Measurements from ENCODE around the gene GSTT2B.
"Not testable (repeated sequence)": the region's sequence is repeated elsewhere in the genome, so short reads cannot be mapped to it uniquely, and the experiment has no call there.

The GSTT2B gene

GRCh38 chr22:23939017-23939357 lies 22.0 kb downstream of the GSTT2B start:
- H3K4me3 Mint-ChIP-seq = no peak overlapping the region
- H3K27me3 Mint-ChIP-seq (ENCODE audit: low read depth) = peaks cover 13% of the 10 kb centered on the region
- H3K36me3 Mint-ChIP-seq (ENCODE audit: low read depth) = no peaks in the 10 kb centered on the region
- no peak overlapping the region for H3K27ac Mint-ChIP-seq
- H3K9me3 Mint-ChIP-seq = no peaks in the 10 kb centered on the region
- peaks cover 4% of the 10 kb centered on the region for H3K4me1 Mint-ChIP-seq (ENCODE audit: low read depth)

GRCh38 chr22:23938328-23939016 lies 22.5 kb downstream of the GSTT2B start:
- Mint-ChIP-seq H3K4me3 (no peak overlapping the region), H3K36me3 (ENCODE audit: low read depth) (no peaks in the 10 kb centered on the region), H3K4me1 (ENCODE audit: low read depth) (peaks cover 4% of the 10 kb centered on the region), H3K9me3 (no peaks in the 10 kb centered on the region), H3K27me3 (ENCODE audit: low read depth) (peaks cover 12% of the 10 kb centered on the region), H3K27ac (no peak overlapping the region)

- Mint-ChIP-seq H3K27ac (no peak overlapping the region), H3K4me1 (ENCODE audit: low read depth) (peaks cover 3% of the 10 kb centered on the region)
These were observed 34.4 kb downstream of the GSTT2B start for GRCh38 chr22:23926561-23926960.

GRCh38 chr22:23925020-23925606 lies 35.9 kb downstream of the GSTT2B start:
- peaks cover 6% of the 10 kb centered on the region for H3K36me3 Mint-ChIP-seq (ENCODE audit: low read depth)
- H3K9me3 Mint-ChIP-seq = peaks cover 13% of the 10 kb centered on the region
- no peak overlapping the region for H3K27ac Mint-ChIP-seq

More at GRCh38 chr22:23926561-23926960, 34.4 kb downstream of the GSTT2B start:
- H3K36me3 Mint-ChIP-seq (ENCODE audit: low read depth) = peaks cover 10% of the 10 kb centered on the region
- no peak overlapping the region for H3K4me3 Mint-ChIP-seq
- H3K27me3 Mint-ChIP-seq (ENCODE audit: low read depth) = peaks cover 9% of the 10 kb centered on the region
- peaks cover 17% of the 10 kb centered on the region for H3K9me3 Mint-ChIP-seq

GRCh38 chr22:23922921-23923320 lies 38.1 kb downstream of the GSTT2B start:
- Mint-ChIP-seq H3K4me1 (ENCODE audit: low read depth) (peaks cover 3% of the 10 kb centered on the region), H3K27ac (no peak overlapping the region), H3K36me3 (ENCODE audit: low read depth) (peaks cover 6% of the 10 kb centered on the region), H3K4me3 (no peak overlapping the region), H3K27me3 (ENCODE audit: low read depth) (no peaks in the 10 kb centered on the region), H3K9me3 (peaks cover 13% of the 10 kb centered on the region)

More at GRCh38 chr22:23925020-23925606, 35.9 kb downstream of the GSTT2B start:
- H3K27me3 Mint-ChIP-seq (ENCODE audit: low read depth) = peaks cover 4% of the 10 kb centered on the region
- H3K4me1 Mint-ChIP-seq (ENCODE audit: low read depth) = peaks cover 3% of the 10 kb centered on the region
- H3K4me3 Mint-ChIP-seq = no peak overlapping the region

GRCh38 chr22:23921586-23922201 lies 39.3 kb downstream of the GSTT2B start:
- not testable (repeated sequence) for H3K36me3 Mint-ChIP-seq (ENCODE audit: low read depth); H3K27me3 Mint-ChIP-seq (ENCODE audit: low read depth); H3K4me3 Mint-ChIP-seq; H3K4me1 Mint-ChIP-seq (ENCODE audit: low read depth); H3K27ac Mint-ChIP-seq
- H3K9me3 Mint-ChIP-seq = peaks cover 13% of the 10 kb centered on the region

- not testable (repeated sequence) for H3K27ac Mint-ChIP-seq; H3K36me3 Mint-ChIP-seq (ENCODE audit: low read depth); H3K27me3 Mint-ChIP-seq (ENCODE audit: low read depth); H3K4me3 Mint-ChIP-seq; H3K4me1 Mint-ChIP-seq (ENCODE audit: low read depth)
- H3K9me3 Mint-ChIP-seq = peaks cover 11% of the 10 kb centered on the region
These were observed 40.8 kb downstream of the GSTT2B start for GRCh38 chr22:23920267-23920611.

GRCh38 chr22:23915290-23915689 lies 45.7 kb downstream of the GSTT2B start:
- Mint-ChIP-seq H3K4me1 (ENCODE audit: low read depth) (peaks cover 22% of the 10 kb centered on the region), H3K4me3 (no peak overlapping the region), H3K27me3 (ENCODE audit: low read depth) (peaks cover under 1% of the 10 kb centered on the region), H3K9me3 (no peaks in the 10 kb centered on the region), H3K27ac (no peak overlapping the region), H3K36me3 (ENCODE audit: low read depth) (no peaks in the 10 kb centered on the region)

- Mint-ChIP-seq H3K27me3 (ENCODE audit: low read depth) (peaks cover 4% of the 10 kb centered on the region), H3K4me3 (peak overlapping the region; percentile 93), H3K9me3 (no peaks in the 10 kb centered on the region), H3K4me1 (ENCODE audit: low read depth) (peaks cover 22% of the 10 kb centered on the region), H3K36me3 (ENCODE audit: low read depth) (no peaks in the 10 kb centered on the region), H3K27ac (peak overlapping the region; percentile 93)
These were observed 47.2 kb downstream of the GSTT2B start for GRCh38 chr22:23913661-23914353.

- peaks cover 22% of the 10 kb centered on the region for H3K4me1 Mint-ChIP-seq (ENCODE audit: low read depth)
- H3K9me3 Mint-ChIP-seq = no peaks in the 10 kb centered on the region
- H3K27ac Mint-ChIP-seq = peak overlapping the region; percentile 93
- peak overlapping the region; percentile 93 for H3K4me3 Mint-ChIP-seq
- no peaks in the 10 kb centered on the region for H3K36me3 Mint-ChIP-seq (ENCODE audit: low read depth)
- H3K27me3 Mint-ChIP-seq (ENCODE audit: low read depth) = peaks cover 4% of the 10 kb centered on the region
These were observed 47.7 kb downstream of the GSTT2B start for GRCh38 chr22:23913306-23913660.

GRCh38 chr22:23912293-23912903 lies 48.6 kb downstream of the GSTT2B start:
- H3K4me3 Mint-ChIP-seq = peak overlapping the region; percentile 11
- H3K27ac Mint-ChIP-seq = no peak overlapping the region
- H3K36me3 Mint-ChIP-seq (ENCODE audit: low read depth) = no peaks in the 10 kb centered on the region
- peaks cover 4% of the 10 kb centered on the region for H3K27me3 Mint-ChIP-seq (ENCODE audit: low read depth)
- no peaks in the 10 kb centered on the region for H3K9me3 Mint-ChIP-seq
- peaks cover 22% of the 10 kb centered on the region for H3K4me1 Mint-ChIP-seq (ENCODE audit: low read depth)

GRCh38 chr22:23911318-23911980 lies 49.5 kb downstream of the GSTT2B start:
- Mint-ChIP-seq H3K4me1 (ENCODE audit: low read depth) (peaks cover 22% of the 10 kb centered on the region), H3K27me3 (ENCODE audit: low read depth) (peaks cover 6% of the 10 kb centered on the region), H3K4me3 (peak overlapping the region; percentile 9), H3K9me3 (no peaks in the 10 kb centered on the region), H3K36me3 (ENCODE audit: low read depth) (no peaks in the 10 kb centered on the region), H3K27ac (no peak overlapping the region)

GRCh38 chr22:23910496-23911190 lies 50.4 kb downstream of the GSTT2B start:
- Mint-ChIP-seq H3K36me3 (ENCODE audit: low read depth) (no peaks in the 10 kb centered on the region), H3K27ac (no peak overlapping the region), H3K4me3 (no peak overlapping the region), H3K27me3 (ENCODE audit: low read depth) (peaks cover 6% of the 10 kb centered on the region), H3K9me3 (no peaks in the 10 kb centered on the region), H3K4me1 (ENCODE audit: low read depth) (peaks cover 24% of the 10 kb centered on the region)
